HG03103 (cell line): Measurements from ENCODE around the gene AGT.
"Not testable (repeated sequence)": the region's sequence is repeated elsewhere in the genome, so short reads cannot be mapped to it uniquely, and the experiment has no call there.

Source experiments
- ATAC-seq: cut with Tn5 transposase; IDR thresholded peaks from one replicate; pipeline ENCODE4 v1.9.1; 2021; ENCODE audit warnings: low read depth; ENCODE audit not compliant: unreplicated experiment

The AGT gene

DNA sequence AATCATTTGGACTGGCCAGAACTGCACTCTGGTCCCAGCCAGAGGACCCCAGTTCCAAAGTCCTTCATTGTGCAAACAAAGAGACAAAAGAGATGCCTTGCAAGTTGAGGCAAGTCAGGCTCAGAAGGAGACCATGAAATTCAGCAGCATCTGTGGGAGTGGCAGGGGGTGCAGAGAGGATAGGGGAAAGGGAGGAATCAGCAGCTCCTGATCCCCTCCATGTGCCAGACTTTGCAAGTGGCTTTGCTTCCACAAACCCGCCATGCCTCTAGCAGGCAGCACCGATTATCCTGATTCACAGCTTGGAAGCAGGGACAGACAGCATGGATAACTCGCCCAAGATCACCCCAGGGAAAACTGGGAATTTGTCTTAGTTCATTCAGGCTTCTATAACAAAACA is 31.1 kb upstream of the AGT start:
- no peak for ATAC-seq

DNA sequence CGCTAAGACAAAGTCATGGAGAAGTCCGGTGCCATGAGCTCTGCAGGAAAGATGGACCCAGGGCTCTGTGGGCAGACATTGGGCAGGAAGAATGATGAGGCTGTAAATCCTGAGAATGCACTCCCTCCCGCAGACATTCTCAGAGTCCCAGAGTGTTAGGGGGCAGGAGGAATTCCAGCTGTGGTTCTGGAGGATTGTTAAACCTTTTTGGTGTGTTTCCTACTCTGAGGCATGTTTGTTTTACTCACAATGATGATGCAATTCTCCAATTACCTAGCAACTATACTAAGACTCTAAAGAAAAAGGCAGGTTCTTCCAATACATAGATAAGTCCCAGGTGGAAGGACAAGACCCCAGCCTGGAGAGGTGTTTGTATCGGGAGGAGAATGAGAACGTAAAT is 30.5 kb upstream of the AGT start:
- ATAC-seq = no peak

DNA sequence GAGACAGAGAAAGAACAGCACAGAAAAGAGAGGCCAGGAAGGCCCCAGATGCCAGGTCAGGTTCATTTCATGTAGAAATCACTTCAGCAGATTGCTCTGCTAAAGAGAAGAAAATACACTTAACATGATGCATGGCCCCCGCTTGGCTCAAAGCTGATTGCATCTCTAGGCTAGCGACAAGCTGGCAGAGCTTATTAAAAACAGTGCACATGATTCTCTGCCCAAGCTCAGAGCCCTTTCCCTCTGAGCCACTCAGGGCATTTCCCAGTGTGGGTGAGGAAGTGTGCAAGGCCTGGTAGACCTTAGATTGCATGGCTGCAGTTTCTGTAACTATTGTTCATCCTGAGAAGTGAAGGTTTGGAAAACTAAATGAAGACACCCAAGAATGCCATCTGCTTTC is 30.0 kb upstream of the AGT start:
- ATAC-seq = no peak

DNA sequence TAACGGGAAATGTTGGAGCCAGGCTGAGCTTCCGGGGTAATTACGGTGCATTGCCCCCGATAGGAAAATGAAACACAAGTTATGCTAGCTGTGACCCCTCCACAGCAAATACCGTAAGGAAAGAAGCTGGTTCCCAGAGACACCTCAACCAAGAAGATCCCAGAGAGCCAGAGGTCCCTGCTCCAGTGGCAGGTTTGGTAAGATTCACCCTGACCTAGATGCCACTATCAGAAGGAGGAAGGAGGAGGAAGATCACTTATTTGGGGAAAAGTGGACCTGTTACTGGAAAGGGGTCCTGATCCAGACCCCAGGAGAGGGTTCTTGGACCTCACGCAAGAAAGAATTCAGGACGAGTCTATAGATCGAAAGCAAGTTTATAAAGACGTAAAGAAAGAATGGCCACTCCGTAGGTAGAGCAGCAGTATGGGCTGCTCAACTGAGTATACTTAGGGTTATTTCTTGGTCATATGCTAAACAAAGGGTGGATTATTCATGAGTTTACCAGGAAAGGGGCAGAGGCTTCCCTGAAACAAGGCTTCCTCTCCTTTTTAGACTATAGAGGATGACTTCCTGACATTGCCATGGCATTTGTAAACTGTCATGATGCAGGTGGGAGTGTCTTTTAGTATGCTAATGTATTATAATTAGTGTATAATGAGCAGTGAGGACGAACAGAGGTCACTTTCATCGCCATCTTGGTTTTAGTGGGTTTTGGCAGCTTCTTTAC is 25.8 kb upstream of the AGT start:
- no peak for ATAC-seq

DNA sequence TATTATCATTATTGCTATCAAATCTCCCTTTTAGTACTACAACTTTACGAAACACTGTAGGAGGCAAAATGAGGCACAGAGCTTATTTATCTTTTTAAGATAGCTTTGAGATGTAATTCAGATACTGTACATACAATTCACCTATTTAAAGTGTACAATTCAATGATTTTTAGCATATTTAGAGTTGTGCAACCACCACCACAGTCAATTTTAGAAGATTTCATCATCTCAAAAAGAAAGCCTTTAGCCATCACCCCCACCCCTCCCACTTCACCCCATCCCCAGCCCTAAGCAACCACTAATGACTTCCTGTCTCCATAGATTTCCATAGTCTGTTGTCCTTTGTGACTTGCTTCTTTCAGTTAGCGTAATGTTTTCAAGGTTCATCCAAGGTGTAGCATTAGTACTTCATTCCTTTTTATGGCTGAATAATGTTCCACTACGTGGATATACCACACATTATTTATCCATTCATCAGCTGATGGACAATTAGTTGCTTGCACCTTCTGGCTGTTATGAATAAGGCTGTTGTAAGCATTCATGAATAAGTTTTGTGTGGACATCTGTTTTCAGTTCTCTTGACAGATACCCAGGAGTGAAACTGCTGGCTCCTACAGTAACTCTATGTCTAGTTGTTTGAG is 23.8 kb upstream of the AGT start:
- no peak for ATAC-seq

DNA sequence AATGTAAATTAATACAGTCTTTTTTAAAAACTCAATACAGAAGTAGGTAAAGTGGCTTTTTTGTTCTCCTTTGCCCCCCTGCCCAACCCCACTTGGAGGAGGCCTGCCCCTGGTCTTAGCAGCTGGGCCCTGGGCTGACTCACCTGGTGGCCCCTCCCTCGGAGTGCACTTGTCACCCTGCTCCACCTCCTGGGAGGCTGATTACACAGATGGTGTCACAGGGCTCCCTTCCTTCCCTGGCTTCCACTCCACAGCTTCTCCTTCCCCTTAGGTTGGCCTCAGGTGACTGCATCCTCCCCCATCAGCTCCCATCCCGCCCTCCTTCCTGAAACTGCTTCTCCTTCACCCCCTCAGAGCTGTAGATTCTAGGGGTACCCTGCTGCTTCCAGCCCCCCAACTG is 21.5 kb upstream of the AGT start:
- no peak for ATAC-seq

DNA sequence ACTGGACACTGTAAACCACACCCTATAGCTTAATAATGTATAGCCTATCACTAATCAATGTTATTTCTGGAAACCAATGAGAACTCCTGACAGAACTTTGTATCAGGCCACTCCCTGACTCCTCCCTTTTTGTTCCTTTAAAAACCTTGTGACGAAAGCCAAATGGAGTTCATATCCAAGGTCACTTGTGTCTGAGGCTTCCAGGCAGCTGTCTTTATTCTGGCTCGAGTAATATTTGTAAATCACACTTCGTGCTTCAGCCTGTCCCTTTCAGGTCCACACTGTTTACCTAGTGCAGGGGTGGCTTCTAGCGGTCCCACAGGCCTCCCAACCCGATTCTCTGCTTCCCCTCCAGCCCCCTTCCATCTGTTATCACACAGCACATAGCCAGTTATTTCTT is 17.1 kb upstream of the AGT start:
- no peak for ATAC-seq

DNA sequence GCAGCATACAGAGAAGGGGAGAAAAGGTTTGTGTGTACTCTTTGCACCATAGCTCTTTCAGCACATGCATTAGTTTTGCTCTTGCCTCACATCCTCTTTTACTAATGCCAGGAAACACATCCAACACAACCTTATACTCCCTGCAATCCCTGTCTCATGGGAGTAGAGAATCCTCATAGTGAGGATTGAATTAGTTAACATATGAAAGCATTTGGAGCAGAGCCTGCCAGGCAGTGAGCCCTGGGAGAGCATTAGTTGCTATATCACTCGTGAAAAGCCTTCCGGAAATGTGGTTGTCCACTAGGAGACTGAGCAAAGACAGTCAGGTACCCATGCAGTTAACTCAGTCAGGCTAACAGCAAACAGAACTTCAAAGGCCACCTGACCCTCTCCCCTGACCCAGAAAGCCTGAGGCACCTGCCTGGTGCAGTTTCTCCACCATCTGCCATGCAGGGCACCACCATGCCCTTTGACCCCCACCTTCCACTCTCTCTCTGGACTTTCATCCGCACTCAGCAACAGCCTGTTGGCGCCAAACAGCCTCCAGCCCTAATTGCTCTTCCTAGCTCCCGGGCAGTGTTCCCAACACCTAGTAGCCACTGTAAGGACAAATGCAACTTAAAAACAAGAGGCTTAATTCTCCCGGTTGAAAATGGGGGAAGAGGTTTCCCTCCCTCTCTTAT is 14.9 kb upstream of the AGT start:
- ATAC-seq = no peak

DNA sequence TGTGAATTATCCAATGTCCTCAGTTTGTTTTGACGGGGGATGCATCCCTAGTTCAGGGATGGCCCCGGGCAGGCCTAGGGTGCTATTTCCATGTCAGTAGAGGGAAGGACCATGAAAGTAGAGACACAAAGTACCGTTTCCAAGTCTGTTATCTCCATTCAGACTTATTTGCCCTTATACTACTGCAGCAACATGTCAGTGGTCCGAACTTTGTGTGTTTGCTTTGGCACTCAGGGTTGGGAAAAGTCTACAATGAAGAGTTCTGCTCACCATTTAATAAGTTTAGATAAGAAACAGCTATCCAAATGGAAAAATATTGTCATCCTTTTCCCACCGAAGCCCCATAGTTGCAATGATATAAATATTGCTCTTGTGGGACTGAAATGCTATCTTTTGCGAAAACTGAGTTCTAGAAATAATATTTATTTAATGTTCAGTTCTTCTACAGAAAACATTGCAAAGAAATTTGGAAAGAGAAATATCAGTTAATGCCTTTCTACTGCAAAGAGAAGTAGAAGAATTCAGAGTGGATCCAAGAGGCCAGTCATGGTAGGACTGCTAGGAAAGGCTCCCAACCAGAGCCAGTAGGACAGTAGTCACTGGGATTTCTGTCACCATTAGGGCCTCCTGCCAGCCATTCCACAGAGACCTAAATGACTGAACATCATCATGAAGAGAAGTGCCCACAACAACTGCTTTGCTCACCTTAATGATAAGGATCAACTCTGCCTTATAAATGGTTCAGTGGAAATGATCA is 11.5 kb upstream of the AGT start:
- no peak for ATAC-seq

DNA sequence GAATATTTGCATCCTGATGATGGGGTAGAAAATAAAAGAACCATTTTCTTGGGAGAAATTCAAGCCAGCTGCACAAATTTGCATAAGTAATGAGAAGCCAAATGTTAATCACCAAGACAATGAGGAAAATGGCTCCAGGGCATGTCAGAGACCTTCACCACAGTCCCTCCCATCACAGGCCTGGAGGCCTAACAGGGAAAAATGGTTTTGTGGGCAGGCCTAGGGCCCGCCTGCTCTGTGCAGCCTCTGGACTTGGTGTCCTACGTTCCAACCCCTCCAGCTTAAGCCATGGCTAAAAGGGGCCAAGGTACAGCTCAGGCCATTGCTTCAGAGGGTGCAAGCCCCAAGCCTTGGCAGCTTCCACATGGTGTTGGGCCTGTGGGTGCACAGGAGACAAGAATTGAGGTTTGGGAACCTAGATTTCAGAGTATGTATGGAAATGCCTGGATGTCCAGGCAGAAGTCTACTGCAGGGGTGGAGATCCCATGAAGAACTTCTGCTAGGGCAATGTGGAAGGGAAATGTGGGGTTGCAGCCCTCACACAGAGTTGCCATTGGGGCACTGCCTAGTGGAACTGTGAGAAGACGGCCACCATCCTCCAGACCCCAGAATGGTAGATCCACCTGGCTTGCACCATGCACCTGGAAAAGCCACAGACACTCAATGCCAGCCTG is 8.1 kb upstream of the AGT start:
- ATAC-seq = not testable (repeated sequence)

DNA sequence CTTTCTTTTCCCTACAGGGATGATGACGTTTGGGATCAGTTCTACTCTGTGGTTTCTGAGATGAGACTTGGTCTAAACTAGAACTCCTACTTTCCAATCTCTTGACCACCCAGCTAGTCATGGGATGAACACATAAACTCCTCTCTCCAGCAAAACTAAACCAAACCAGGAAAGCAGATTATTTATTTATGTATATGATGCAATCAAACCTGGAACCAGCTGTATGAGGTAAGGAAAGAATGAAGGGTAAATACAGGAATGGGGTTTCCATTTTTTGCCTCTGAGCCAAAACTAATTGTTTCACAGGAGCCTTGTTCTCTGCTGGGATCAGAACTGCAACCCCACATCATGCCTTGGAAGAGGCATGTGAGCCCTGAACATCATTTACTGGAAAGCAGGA is 3.3 kb upstream of the AGT start:
- ATAC-seq = no peak

DNA sequence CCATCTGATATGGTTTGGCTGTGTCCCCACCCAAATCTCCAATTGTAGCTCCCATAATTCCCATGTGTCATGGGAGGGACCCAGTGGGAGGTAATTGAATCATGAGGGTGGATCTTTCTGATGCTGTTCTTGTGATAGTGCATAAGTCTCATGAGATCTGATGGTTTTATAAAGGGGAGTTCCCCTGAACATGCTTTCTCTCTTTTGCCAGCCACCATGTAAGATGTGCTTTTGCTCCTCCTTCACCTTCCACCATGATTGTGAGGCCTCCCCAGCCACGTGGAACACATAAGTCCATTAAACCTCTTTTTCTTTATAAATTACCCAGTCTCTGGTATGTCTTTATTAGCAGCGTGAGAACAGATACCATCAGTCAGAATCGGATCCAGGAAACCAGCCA is 2.5 kb upstream of the AGT start:
- not testable (repeated sequence) for ATAC-seq

DNA sequence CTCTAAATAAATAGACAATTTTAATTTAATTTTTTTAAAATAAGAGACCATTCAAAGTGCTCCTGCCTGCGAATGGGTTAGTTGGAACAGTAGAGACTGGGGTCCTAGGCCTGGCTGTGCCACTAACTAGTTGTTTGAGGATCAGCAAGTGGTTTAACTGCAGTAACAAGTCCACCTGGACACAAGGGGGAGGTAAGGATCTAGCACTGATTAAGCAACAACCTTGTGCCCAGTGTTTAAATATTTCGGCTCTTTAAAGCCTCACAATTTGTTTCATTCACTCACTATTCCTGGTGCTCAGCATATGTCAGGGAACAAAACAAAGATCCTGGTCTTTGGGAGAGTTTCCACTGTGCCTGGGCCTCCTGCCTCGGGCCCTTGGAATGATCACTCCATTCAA is 1.6 kb upstream of the AGT start:
- ATAC-seq = no peak

DNA sequence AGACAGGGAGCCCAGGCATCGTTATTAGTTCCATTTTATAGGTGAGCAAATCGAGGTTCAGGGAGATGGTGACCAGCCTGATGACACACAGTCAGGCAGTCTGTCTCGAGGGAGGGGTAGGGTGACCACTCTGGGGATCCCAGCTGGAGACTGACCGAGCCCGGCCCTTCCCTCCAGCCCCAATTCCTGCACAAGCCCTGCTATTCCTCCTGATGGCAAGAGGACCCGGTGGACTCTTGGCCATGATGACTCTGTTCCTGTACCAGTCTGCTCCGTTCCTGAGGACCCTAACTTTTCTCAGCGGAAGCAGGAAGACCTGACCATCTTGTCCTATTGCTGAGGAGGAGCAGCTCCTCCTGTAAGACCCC is 391 bp downstream of the AGT start:
- ATAC-seq = no peak

DNA sequence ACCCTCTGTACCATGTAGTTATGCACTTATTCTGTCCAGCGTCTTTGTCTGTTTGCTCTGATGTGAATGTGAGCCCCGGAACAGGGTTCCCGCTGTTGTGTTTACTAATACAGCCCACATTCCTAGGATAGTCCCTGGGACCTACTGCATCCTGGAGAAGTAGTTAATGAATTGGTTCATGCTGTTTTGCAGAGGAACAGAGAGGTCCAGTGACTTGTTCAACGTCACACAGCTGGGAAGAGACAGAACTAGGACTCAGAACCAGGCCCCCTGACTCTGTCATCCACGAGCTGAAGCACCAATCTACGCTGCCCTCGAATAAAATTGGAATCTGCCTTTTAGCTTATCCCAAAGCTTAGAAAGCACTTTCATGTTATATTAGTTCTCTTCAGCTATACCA is 784 bp downstream of the AGT start:
- ATAC-seq = no peak

DNA sequence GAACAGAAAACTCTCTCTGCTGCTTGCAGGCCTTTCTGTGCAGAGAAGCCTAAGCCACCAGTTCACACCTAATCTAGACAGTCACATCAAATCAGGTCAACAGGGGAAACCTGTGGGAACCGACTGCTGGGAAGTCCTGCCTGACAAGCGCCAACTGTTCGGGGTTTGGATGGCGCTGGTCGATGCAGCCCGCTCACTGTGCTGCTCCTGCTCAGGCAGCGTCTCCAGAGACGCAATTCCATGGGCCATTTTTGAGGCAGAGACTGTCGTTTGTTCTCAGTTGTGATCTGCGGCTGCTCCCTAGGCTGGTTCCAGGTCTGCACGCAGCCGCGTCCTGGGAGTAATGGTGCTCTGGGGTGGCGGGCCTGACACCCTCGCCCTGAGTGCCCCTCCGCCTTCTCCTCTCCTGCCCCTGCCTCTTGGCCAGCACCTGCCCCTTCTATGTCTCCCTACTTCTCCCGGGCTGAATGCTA is 1.4 kb downstream of the AGT start:
- no peak for ATAC-seq

DNA sequence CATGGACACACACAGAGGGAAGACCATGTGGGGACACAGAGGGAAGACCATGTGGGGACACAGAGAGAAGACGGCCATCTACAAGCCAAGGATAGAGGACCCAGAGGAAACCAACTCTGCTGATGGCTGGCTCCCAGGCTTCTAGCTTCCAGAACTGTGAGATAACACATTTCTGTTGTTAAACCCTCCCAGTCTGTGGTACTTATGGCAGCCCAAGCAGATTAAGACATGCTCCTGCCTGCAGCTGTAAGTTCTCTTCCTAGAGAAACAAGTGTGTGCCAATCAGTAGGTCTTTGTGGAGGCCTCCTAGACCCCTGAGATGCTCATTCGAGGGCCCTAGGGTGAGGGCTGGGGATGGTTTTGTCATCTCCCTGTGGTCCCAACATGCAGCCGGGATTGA is 2.7 kb downstream of the AGT start:
- ATAC-seq = no peak

DNA sequence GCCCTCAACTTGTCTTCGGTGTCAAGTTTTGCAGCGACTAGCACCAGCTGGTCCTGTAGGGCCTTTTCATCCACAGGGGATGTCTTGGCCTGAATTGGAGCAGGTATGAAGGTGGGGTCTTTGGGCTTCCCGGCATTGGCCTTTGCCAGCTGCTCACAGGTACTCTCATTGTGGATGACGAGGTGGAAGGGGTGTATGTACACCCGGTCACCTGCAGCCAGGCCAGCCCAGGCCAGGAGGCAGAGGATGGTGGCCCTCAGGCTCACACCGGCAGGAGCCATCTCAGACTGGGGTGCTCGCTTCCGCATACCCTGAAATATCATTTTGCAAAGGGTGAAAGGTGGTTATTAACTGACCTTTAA is 3.4 kb downstream of the AGT start:
- ATAC-seq = no peak

DNA sequence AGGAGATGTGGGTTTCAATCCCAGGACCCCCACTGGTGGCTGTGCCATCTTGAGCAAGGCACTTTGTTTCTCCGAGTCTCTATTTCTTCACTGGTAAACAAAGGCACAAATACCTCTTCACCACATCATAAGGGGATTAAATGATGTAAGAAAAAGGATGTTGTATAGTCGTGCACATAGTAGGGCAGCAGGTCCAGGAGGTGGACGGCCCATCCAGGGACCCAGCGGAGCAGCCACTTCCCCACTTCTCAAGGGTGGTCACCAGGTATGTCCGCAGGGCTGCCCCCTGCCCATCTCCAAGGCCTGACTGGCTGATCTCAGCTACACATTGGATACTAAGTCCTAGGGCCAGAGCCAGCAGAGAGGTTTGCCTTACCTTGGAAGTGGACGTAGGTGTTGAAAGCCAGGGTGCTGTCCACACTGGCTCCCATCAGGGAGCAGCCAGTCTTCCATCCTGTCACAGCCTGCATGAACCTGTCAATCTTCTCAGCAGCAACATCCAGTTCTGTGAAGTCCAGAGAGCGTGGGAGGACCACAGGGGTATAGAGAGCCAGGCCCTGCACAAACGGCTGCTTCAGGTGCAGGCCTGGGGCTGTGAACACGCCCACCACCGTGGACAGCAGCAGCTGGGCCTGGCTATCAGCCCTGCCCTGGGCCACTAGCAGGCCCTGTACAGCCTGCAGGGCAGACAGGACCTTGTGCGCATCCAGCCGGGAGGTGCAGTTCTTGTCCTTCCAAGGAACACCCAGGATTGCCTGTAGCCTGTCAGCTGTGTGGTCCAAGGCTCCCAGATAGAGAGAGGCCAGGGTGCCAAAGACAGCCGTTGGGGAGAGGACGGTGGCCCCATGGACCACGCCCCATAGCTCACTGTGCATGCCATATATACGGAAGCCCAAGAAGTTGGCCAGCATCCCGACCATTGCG is 4.0 kb downstream of the AGT start:
- no peak for ATAC-seq
